ENCODE results near the gene CCDC63. TPM values are rescaled to one million over a fixed set of nuclear protein-coding genes. Genes with fewer than 3 reads are reported as not detected.

Gene CCDC63
- total and polyA plus RNA-seq, 3 donors (not counting 1 experiment from before 2014, with no cell fraction given): 0.03 TPM; not detected in 2

Other genes starting within 250 kb of the CCDC63 start
- gene TCTN1, start 232.9 kb upstream of the CCDC63 start, total RNA-seq: 10 to 100 TPM; 19.4 to 36.0 TPM
- 12.4 TPM for gene TCTN1, start 232.9 kb upstream of the CCDC63 start, polyA plus RNA-seq
- under 1 TPM in 1 of 2 donors, not detected in 1; 0.33 TPM for gene HVCN1, start 157.9 kb upstream of the CCDC63 start, total RNA-seq
- gene HVCN1, start 157.9 kb upstream of the CCDC63 start, polyA plus RNA-seq: not detected
- 100 to 1,000 TPM in 1 of 2 donors, 10 to 100 TPM in 1; 91.0 to 116 TPM for gene PPP1CC, start 104.1 kb upstream of the CCDC63 start, total RNA-seq
- 80.4 TPM for gene PPP1CC, start 104.1 kb upstream of the CCDC63 start, polyA plus RNA-seq
- gene MYL2, start 73.6 kb downstream of the CCDC63 start, total RNA-seq: not detected
- gene MYL2, start 73.6 kb downstream of the CCDC63 start, polyA plus RNA-seq: 0.26 TPM
- gene CUX2, start 187.2 kb downstream of the CCDC63 start, total RNA-seq: not detected
- gene CUX2, start 187.2 kb downstream of the CCDC63 start, polyA plus RNA-seq: not detected